Fibroblast of lung (primary cell): ENCODE results near the gene WDCP.

Experiments
- CTCF ChIP-seq, 2 donors: IDR thresholded peaks in 1 of 2; conservative IDR thresholded peaks in 1 of 2; 1 replicate in 1 of 2; 2 replicates in 1 of 2; pipeline ENCODE4 v1.5.1; 2011 to 2012; ENCODE audit warnings: low read length in 2 of 2, control low read depth in 1 of 2, inconsistent platforms in 1 of 2, low read depth in 1 of 2, mild to moderate bottlenecking in 1 of 2
- EZH2 ChIP-seq: IDR thresholded peaks from 2 replicates; pipeline ENCODE4 v1.5.1; 2012; ENCODE audit warnings: low read length, control low read depth, mild to moderate bottlenecking; ENCODE audit errors: missing control alignments

GRCh38 chr2:24052951-24053350, 5.8 kb upstream of the WDCP start:
- TF ChIP-seq EZH2: no peak
- TF ChIP-seq CTCF (conservative IDR thresholded peaks at IDR 0.05 in 1 of 2, IDR thresholded peaks at IDR 0.05 in 1 of 2; ENCODE audit: low read depth in 1 of 2, low read length in 2 of 2): no peak
